Tongue (tissue), 2 donors: Measurements from ENCODE around the gene C1QTNF12. TPM values are rescaled to one million over a fixed set of nuclear protein-coding genes. Genes with fewer than 3 reads are reported as not detected.

ENCODE experiments used
- DNase-seq: peaks from one replicate; pipeline ENCODE4 v3.0.0-alpha.2; 2015
- total RNA-seq: library from RNA; depleted of rRNA; stranded (reverse); fragments of >200 nt; gene quantifications from one replicate; pipeline ENCODE4 v1.2.3, GENCODE V29; 2014

Gene C1QTNF12, protein sequence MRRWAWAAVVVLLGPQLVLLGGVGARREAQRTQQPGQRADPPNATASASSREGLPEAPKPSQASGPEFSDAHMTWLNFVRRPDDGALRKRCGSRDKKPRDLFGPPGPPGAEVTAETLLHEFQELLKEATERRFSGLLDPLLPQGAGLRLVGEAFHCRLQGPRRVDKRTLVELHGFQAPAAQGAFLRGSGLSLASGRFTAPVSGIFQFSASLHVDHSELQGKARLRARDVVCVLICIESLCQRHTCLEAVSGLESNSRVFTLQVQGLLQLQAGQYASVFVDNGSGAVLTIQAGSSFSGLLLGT
- 6.3 TPM for total RNA-seq

DNA sequence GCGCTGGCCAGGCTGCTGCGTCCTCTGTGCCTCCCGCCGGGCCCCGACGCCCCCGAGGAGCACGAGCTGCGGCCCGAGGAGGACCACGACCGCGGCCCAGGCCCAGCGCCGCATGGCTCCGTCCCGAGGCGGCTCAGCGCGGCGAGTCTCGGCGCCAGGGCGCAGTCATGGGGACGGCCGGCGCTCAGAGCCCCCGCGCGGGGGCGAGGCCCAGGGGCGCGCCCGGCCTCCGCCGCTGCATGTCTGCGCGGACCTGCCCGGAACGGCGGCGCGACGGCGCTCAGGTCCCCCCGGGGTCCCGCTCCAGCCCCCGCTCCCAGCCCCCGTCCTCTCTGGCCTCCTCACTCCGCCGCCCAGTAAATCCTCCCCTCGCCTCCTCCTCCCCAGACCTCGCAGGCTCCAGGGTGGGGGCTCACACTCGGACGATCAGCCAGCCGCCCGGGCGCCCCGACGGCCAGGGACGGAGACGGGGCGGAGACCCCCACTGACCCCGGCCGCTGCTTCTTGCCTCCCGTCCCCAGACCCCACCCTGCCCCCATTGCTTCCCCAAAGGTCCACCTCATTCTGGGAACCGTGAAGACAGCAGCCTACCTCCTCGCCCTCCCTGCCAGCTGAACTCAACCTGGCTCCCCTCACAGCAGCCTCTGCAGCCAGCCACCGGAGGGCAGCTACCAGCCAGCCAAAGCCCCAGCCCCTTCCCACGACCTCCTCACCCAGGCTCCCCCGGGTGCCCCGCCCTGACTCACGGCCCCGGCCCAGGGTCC lies at the start of gene C1QTNF12:
Gene C1QTNF12 (minus strand): TSS at position 146 of the 764 bp plus-strand sequence. CDS start 32 bp downstream, at position 114.
- no peak for DNase-seq

DNA sequence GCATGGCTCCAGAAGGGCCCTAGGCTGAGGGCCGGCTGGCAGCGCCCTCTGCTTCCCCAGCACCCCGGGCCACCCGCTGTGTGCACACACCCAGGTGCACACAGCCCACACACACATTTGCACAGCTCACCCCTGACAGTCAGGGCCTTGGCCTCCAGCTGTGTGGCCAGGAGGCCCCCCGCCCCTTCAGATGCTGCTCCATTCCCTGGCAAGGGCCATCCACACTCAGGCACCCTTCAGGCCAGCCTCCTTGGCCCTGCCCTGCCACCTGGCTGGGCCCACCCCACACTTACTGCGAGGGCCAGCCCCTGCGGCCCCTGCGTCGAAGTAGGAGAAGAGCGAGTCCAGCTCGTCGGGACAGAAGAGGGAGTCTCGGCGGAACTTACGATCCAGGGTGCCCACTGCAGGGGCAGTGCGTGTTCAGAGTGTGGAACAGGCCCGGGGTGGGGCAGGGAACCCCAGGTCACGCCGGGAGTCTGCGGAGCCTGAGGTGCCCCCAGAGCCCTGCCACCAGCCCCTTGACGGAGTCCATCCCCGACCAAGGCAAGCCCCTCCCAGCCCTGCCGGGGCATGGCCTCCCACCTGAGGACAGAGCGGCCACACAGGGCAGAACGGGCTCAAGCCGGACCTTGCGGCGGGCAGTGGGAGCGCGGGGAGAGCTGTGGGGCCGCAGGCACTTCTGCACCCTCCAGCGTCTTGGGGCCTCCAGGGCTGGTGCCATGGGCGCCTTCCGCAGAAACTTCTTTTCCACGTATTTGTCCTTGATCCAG lies 48.8 kb upstream of the C1QTNF12 start:
- no peak for DNase-seq

DNA sequence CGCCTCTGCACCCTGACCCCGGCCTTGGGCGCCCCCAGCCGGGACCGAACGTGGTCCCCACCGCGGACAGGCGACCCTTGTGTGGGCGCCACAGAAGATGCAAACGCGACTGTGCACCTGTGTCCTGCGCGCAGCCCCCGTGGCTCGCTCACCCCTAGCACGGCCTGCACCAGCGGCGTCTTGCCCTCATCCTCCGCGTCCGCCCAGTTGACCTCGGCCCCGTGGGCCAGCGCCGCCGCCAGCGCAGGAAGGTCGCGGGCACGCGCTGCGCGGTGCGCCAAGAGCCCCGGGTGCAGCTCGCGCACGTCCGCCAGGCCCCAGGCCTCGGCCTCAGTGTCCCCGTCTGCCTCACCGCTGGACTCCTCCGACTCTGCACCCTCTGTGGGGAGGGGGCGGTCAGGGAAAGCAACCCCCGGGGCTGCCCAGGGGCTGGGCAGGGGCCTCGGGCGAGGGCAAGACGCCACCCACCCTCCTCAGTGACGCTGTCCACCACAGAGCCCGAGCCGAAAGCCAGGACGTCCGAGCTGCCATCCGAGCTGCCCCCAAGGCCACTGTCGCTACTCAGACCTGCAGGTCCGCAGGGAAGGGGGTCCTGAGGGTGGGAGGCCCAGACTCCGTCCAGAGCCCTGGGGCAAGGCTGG lies 47.8 kb upstream of the C1QTNF12 start:
- DNase-seq: no peak

DNA sequence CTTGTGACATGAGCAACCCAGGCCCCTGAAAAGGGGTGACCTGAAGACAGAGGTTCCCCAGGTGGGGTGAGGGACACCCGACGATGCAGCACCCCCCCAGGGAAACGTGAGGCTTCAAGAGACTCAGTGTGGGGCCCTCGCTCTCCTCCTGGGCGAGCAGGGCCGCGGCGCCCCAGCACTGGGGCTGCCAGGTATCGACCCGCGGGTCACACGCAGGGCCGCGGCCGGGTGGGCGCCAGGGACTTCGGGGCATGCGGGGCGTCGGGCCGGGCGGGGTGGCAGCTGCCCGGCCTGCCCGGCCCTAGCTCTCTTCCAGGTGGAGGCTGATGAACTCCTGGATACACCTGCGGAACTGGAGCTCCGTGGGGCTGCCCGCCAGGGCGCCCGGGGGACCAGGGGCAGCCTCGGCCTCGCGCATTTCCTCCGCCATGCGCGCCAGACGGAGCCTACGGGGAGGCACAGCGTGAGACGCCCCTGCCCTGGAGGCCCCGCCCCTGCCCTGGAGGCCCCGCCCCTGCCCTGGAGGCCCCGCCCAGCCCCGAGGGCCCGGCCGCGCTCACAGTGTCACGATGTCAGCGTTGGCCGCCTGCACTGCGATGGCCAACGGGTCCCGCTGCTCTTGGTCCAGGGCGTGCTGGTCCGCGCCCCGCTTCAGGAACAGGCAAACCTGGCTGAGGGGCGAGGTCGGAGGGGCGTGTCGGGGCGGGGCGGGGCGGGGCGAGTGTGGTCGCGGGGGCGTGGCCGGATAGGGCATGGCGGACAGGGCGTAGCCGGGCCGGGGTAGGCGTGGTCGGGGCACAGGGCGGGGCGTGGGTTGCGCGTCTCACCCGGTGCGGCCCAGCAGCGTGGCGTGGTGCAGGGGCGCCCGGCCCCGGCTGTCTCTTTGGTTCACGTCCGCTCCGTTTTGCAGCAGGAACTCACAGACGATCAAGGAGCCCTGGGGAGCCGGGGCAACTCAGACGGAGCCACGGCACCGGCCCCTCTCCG lies 47.0 kb upstream of the C1QTNF12 start:
- DNase-seq: no peak

DNA sequence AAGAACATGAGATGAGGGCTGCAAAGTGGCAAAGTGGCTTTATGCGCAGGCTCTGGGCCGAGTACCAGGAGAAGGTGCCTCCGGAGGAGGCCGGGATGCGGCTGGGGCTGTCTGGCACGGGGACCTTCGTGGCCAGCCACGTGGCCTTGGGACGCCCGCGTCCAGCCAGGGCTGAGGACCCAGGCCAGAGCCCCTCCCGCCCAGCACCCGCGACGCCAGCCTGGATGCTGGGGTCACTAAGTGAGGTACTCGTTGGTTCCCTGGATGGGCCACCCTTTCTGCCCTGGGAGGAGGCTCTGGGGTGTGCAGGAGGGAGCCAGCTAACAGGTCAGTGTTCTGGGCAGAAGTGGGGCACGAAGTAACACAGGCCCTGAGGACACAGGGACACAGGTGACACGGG lies 46.3 kb upstream of the C1QTNF12 start:
- no peak for DNase-seq

DNA sequence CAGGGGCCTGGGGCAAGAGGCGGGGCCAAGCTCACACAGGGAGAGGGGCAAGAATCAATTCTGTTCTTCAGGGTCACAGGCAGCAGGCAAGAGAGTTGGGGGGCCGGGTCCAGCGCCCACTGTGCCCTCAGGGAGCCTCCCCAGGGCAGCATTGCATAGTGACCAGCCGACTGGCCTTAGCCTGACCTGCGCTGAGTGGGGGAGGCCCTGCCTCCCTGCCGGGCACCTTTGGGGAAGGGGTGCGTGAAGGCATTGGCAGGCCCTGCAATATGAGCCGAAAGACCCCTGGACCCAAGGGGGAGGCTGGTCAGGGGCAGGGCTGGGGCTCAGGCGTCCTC lies 45.9 kb upstream of the C1QTNF12 start:
- no peak for DNase-seq

DNA sequence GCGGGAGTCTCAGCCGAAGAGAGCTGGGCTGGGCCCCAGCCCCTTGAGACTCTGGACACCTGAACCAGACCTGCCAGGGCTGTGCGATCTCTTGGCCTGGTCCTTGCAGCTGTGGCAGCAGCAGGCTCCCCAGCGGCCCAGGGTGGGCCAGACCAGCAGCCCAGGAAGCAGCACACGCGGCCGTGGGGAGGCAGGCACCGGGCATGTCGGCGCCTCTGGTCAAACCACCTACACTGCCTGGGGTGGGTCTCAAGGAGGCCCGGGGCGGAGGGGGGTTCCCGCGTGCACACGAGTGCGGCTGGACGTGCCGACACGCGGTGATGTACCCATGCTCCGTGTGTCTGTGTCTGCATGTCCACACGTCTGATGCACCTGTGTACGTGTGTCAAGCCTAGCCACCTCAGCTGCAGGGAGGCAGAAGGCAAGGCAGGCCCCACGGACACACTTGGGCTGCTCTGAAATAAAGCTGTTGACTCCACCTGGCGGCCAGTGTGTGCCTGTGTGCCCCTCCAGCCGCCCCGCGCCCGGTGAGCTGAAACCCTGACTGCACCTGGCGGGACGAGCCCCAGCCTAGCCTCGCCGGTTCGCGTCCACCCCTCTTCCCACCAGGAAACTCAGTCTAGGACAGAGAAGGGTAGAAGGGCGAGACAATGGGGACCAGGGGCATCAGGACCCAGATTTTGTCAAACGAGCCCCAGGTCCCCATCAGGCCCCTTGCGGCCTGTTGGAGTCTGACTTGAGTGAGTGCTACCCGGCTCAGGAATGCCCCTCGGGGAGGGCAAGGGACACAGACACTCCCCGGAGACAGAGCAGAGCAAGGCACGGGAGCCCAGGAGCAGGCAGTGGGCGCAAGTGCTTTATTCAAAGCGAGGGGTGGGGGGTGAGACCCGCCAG lies 45.3 kb upstream of the C1QTNF12 start:
- DNase-seq: peak; percentile 83

DNA sequence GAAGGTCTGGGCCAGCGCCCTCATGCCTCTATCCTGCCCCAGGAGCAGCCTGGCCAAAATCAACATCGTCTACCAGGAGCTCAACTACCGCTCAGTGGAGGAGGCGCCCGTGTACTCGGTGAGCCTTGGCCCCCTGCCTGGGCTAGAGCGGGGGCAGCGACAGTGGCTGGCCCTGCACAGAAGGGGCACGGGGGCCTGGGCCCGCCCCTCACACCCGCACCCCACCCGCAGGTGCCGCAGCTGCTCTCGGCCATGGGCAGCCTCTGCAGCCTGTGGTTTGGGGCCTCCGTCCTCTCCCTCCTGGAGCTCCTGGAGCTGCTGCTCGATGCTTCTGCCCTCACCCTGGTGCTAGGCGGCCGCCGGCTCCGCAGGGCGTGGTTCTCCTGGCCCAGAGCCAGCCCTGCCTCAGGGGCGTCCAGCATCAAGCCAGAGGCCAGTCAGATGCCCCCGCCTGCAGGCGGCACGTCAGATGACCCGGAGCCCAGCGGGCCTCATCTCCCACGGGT lies 44.6 kb upstream of the C1QTNF12 start:
- DNase-seq: no peak

DNA sequence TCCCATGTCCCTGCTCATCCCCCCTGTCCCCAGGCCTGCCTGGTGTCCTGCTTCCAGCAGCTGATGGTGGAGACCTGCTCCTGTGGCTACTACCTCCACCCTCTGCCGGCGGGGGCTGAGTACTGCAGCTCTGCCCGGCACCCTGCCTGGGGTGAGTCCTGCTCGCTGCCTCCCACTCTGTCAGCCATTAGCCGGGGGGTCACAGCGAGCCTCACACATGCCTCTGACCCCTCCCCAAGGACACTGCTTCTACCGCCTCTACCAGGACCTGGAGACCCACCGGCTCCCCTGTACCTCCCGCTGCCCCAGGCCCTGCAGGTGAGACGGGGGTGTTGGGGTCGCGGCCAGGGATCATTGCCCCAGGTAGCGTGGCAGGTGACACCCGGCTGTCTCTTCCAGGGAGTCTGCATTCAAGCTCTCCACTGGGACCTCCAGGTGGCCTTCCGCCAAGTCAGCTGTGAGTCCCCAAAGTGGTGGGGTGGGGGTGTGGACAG lies 43.8 kb upstream of the C1QTNF12 start:
- no peak for DNase-seq

DNA sequence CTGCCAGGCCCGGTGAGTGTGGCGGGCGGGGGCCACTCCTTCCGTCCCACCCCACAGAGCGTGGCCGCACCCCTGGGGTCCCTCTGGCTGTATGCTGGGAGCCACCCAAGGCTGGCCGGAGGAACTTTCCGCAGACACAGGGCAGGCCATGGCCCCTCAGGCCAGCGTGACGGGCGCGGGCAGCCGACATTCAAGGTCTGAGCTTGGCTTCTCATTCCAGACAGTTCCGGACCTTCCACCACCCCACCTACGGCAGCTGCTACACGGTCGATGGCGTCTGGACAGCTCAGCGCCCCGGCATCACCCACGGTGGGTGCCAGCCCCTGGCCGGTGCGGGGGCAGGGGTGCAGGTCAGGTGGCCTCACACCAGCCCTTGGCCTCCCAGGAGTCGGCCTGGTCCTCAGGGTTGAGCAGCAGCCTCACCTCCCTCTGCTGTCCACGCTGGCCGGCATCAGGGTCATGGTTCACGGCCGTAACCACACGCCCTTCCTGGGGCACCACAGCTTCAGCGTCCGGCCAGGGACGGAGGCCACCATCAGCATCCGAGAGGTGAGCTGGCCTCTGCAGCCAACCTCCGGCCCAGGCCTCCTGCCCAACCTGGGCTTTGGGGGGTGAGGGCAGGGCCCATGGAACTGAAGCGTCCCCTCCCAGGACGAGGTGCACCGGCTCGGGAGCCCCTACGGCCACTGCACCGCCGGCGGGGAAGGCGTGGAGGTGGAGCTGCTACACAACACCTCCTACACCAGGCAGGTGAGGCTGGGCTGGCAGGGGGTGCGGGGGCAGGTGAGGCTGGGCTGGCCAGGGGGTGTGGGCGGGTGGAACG lies 41.0 kb upstream of the C1QTNF12 start:
- DNase-seq: no peak

DNA sequence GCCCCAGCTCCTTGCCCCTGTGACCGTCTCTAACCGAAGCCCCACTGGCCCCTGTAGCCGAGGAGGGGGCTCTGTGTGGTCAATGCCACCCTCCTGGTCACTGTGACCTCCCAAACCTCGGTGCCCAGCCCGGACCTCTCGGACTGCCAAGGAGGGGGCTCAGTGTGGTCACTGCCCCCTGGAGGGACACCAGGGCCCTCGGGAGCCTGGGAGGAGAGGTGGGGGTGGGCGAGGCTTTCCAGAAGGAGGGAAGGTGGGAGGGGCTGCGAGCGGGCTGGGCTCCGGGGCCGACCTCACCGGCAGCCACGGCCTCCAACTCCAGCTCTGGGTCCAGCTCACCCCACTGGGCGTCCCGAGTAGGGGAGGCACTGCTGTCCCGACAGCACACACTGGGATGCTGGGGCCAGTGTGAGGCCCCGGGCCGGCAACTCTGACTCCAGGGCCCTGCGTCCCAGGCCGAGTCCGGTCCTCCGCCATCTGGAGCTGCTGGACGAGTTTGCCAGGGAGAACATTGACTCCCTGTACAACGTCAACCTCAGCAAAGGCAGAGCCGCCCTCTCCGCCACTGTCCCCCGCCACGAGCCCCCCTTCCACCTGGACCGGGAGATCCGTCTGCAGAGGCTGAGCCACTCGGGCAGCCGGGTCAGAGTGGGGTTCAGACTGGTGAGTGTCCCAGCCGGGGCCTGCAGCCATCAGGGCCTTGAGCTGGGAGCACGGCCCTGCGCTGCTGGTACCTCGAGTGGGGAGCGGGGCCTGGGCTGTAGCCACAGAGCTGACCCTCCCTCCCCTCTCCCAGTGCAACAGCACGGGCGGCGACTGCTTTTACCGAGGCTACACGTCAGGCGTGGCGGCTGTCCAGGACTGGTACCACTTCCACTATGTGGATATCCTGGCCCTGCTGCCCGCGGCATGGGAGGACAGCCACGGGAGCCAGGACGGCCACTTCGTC lies 40.1 kb upstream of the C1QTNF12 start:
- no peak for DNase-seq

DNA sequence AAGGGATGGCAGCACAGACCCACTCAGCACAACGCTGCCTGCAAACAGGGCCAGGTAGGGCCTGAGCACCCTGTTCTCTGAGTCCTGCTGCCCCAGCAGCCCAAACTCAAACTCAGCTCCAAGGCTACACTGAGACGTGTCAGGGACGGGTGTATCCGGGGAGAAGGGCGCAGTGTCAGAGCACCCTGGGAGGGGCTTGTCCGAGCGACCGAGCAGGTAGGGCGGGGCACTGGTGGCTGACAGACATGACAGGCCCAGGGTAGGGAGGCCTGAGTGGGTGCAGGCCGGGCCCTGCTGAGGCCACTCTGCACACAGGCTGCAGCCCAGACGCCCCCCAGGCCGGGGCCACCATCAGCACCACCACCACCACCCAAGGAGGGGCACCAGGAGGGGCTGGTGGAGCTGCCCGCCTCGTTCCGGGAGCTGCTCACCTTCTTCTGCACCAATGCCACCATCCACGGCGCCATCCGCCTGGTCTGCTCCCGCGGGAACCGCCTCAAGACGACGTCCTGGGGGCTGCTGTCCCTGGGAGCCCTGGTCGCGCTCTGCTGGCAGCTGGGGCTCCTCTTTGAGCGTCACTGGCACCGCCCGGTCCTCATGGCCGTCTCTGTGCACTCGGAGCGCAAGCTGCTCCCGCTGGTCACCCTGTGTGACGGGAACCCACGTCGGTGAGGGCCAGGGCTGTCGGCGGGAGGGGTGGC lies 39.2 kb upstream of the C1QTNF12 start:
- DNase-seq: no peak

DNA sequence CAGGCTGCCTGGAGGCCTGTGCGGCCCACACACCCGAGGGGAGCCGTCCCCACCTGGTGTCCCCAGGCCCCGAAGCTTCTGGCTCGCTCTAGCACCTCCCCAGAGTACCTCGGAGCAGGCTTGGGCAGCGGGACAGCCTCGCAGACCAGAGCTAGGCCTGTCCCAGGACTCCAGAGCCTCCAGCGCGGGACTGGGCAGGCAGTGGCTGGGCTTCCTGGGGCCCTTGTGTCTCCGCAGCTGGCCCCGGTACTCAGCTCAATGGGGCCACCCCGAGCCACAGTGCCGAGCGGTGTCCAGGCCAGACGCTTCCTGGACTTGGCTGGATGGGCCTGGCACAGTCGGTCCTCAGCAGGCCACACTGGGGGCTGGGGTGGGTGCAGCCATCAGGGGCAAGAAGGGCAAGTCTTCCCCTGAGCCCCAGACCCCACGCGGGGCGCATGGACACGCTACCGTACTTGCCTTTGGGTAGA lies 38.6 kb upstream of the C1QTNF12 start:
- no peak for DNase-seq

DNA sequence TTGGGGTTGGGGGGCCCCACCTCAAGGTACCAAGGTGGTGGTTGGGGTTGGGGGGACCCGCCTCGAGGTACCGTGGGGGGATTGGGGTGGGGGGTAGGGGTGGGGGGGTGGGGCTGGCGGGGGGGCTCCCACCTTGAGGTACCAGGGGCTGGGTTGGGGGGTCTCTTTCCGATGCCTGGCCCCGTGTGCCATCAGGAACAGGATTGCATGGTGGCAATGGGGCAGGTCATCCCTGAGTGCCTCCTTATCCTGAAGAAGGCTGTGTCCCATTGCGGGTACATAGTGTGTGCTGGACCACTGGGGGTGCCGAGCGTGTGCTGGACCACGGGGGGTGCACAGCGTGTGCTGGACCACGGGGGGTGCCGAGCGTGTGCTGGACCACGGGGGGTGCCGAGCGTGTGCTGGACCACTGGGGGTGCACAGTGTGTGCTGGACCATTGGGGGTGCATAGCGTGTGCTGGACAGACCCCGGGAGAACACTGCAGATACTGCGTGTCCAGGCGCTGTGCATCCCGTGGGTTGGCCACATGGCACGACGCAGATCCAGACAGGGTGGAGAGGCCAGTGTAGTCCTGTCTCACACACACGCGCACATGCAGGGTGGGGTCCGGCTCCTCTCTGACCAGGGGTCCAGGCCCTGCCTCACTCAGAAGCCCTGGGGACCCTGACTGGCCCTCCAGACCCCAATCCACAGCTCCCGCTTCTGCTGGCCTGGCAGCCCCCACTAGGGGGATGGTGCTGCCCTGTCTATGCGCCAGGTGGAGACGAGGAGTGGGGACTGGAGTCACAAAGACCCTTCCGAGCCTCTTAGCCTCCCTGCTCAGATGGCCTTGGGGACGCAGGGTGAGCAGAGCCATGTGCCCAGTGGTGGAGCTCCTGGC lies 37.9 kb upstream of the C1QTNF12 start:
- DNase-seq: no peak

DNA sequence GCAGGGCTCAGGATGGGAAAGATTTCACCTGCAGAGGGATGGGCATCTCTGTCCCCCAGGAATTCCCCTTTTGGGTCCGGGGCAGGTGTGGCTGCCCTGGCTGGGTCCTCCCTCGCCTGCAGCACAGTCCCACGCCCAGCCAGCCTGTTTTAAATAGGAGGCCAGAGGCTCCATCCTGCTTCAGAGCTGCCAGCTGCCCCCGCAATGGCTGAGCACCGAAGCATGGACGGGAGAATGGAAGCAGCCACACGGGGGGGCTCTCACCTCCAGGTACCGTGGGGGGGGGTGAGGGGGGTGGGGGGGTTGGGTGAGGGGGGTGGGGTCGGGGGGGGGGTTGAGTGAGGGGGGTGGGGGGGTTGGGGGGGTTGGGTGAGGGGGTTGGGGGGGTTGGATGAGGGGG lies 37.3 kb upstream of the C1QTNF12 start:
- no peak for DNase-seq

DNA sequence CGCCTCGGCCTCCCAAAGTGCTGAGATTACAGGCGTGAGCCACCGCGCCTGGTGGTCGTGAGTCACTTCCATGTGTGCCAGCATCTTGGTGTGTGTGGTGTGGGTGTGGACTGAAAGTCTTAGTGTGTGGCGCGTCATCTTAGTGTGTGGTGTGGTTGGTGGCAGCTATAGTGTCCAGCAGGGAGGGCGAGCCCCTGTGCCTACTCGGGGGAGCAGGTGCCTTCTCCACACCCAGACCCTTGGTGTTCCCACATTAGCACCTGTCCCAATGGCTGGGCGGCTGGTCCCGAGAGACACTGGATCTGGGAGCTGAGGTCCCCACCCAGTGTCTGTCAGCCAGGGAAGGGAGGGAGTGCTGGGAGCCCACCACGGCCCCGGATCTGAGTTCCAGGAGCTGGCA lies 36.5 kb upstream of the C1QTNF12 start:
- no peak for DNase-seq
